Cortex of kidney (tissue), 1 donor: ENCODE data around the gene NUB1.

ENCODE experiments used
- DNase-seq: peaks from one replicate; lab custom pipeline; 2025; lab: John Stamatoyannopoulos, UW

The NUB1 gene

GRCh38 chr7:151377406-151377805 is 35.8 kb downstream of the NUB1 start:
- no peak for DNase-seq

- DNase-seq = no peak
Measured at GRCh38 chr7:151378011-151378410, 36.4 kb downstream of the NUB1 start.

- no peak for DNase-seq
Measured at GRCh38 chr7:151378496-151379192, 37.0 kb downstream of the NUB1 start.

GRCh38 chr7:151379193-151379520 is 37.5 kb downstream of the NUB1 start:
- no peak for DNase-seq

- DNase-seq = no peak
Measured at GRCh38 chr7:151379534-151380198, 38.1 kb downstream of the NUB1 start.

GRCh38 chr7:151380199-151381097 is 38.8 kb downstream of the NUB1 start:
- DNase-seq = no peak

- no peak for DNase-seq
Measured at GRCh38 chr7:151381098-151381347, 39.4 kb downstream of the NUB1 start.

GRCh38 chr7:151381348-151382078 is 39.9 kb downstream of the NUB1 start:
- no peak for DNase-seq

- no peak for DNase-seq
Measured at GRCh38 chr7:151382079-151382885, 40.7 kb downstream of the NUB1 start.

GRCh38 chr7:151383638-151384351 is 42.2 kb downstream of the NUB1 start:
- no peak for DNase-seq

- no peak for DNase-seq
Measured at GRCh38 chr7:151384352-151384697, 42.7 kb downstream of the NUB1 start.

- DNase-seq = no peak
Measured at GRCh38 chr7:151384776-151385625, 43.4 kb downstream of the NUB1 start.

- DNase-seq = no peak
Measured at GRCh38 chr7:151385626-151386300, 44.2 kb downstream of the NUB1 start.

GRCh38 chr7:151386301-151387160 is 44.9 kb downstream of the NUB1 start:
- no peak for DNase-seq

GRCh38 chr7:151387161-151388006 is 45.8 kb downstream of the NUB1 start:
- no peak for DNase-seq

GRCh38 chr7:151388007-151388297 is 46.3 kb downstream of the NUB1 start:
- DNase-seq = no peak

- DNase-seq = no peak
Measured at GRCh38 chr7:151388430-151388829, 46.8 kb downstream of the NUB1 start.
